ENCODE results near the gene TP73.

The TP73 gene

GRCh38 chr1:3634059-3634800 is 18.1 kb upstream of the TP73 start:
- DNase-seq, result no peak

GRCh38 chr1:3636080-3636479 is 16.2 kb upstream of the TP73 start:
- no peak for DNase-seq

- no peak for DNase-seq
These were observed 15.8 kb upstream of the TP73 start for GRCh38 chr1:3636531-3636930.

- DNase-seq, result no peak
These were observed 14.3 kb upstream of the TP73 start for GRCh38 chr1:3638027-3638426.

GRCh38 chr1:3638676-3639075 is 13.6 kb upstream of the TP73 start:
- DNase-seq, result no peak

GRCh38 chr1:3639397-3639911 is 12.9 kb upstream of the TP73 start:
- DNase-seq, result no peak

GRCh38 chr1:3640121-3640837 is 12.0 kb upstream of the TP73 start:
- no peak for DNase-seq

GRCh38 chr1:3641046-3641760 is 11.1 kb upstream of the TP73 start:
- no peak for DNase-seq

- DNase-seq, result no peak
These were observed 10.5 kb upstream of the TP73 start for GRCh38 chr1:3641816-3642215.

- no peak for DNase-seq
These were observed 9.2 kb upstream of the TP73 start for GRCh38 chr1:3642919-3643675.

- DNase-seq, result no peak
These were observed 8.0 kb upstream of the TP73 start for GRCh38 chr1:3644273-3644672.

GRCh38 chr1:3645247-3645646 is 7.1 kb upstream of the TP73 start:
- DNase-seq, result no peak

- DNase-seq, result no peak
These were observed 6.5 kb upstream of the TP73 start for GRCh38 chr1:3645666-3646355.

- DNase-seq, result no peak
These were observed 5.7 kb upstream of the TP73 start for GRCh38 chr1:3646596-3646995.

- DNase-seq, result peak; percentile 80
These were observed 2.7 kb upstream of the TP73 start, which contains the start of gene WRAP73 for GRCh38 chr1:3649342-3650247. TSS of gene WRAP73 (minus strand) at chr1:3650103. CDS start at chr1:3649999, 104 bp downstream.

GRCh38 chr1:3650248-3651025 is 1.9 kb upstream of the TP73 start:
- DNase-seq, result no peak

GRCh38 chr1:3651026-3651929 is 1.0 kb upstream of the TP73 start:
- no peak for DNase-seq

- DNase-seq, result no peak
These were observed 401 bp downstream of the TP73 start for GRCh38 chr1:3652548-3653285.

All from T-helper 9 cell (primary cell).